ENCODE data around the gene LETM1.

Gene LETM1

GRCh38 chr4:1856071-1856942 lies at the start of gene LETM1:
LETM1 (minus strand) TSS chr4:1856156; CDS start chr4:1855950, 206 bp downstream.
- in situ Hi-C loops (cut with MboI; ENCODE audit: low sequenced_read_pairs), result no loop called here

DNA sequence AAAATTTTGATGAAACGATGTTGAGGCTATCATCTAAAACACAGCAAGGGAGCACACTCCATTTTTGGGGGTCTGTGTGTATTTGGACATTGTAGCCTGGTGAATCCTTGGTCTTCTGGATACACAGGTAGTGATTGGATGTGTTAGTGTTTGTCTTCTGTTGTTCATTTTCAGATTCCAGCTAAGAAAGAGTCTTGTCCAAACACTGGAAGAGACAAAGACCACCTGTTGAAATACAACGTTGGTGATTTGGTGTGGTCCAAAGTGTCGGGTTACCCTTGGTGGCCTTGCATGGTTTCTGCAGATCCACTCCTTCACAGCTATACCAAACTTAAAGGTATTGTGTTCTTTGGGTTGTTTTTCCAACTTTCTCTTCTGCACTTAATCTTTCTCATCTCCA lies 48.1 kb upstream of the LETM1 start:
- in situ Hi-C loops (cut with MboI; ENCODE audit: low sequenced_read_pairs), result no loop called here

- in situ Hi-C loops (cut with MboI; ENCODE audit: low sequenced_read_pairs), result no loop called here
These were observed 47.1 kb upstream of the LETM1 start for GRCh38 chr4:1903035-1903434.

DNA sequence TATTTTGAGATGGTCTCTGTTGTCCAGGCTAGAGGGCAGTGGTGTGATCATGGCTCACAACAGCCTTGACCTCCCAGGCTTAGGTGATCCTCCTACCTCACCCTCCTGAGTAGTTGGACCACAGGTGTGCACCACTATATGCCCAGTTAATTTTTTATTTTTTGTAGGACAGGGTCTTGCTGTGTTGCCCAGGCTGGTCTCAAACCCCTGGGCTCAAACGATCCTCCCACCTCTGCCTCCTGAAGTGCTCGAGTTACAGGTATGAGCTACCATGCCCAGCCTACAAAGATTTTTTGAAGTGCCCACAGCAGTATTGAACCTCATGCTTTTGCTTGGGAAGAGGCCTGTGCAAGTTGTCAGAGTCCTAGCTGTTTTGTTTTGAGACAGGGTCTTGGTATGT lies 46.3 kb upstream of the LETM1 start:
- in situ Hi-C loops (cut with MboI; ENCODE audit: low sequenced_read_pairs), result no loop called here

GRCh38 chr4:1901127-1901526 lies 45.2 kb upstream of the LETM1 start:
- in situ Hi-C loops (cut with MboI; ENCODE audit: low sequenced_read_pairs), result no loop called here

DNA sequence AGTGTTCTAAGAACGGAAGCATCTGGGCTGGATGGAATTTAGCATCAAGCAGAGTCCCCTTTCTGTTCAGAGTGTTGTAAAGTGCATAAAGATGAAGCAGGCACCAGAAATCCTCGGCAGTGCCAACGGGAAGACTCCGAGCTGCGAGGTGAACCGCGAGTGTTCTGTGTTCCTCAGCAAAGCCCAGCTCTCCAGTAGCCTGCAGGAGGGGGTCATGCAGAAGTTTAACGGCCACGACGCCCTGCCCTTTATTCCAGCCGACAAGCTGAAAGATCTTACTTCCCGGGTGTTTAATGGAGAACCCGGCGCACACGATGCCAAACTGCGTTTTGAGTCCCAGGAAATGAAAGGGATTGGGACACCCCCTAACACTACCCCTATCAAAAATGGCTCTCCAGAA lies 44.7 kb upstream of the LETM1 start:
- in situ Hi-C loops (cut with MboI; ENCODE audit: low sequenced_read_pairs), result no loop called here

DNA sequence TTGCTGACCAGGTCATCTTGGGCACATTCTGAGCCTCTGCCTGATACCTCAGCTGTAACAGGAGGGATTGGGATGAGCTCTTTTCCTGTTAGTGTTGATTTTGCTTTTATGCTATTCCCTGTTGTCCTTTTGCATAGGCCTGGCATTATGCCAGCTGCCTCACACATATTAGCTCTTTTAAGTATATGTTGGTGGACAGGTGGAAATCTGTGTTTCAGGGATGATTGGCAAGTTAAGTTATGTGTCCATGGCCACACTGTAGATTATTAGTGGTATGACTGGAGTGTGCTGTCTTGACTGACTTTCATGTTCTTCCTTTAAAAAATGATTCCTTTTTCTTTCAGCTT lies 44.1 kb upstream of the LETM1 start:
- in situ Hi-C loops (cut with MboI; ENCODE audit: low sequenced_read_pairs), result no loop called here

- in situ Hi-C loops (cut with MboI; ENCODE audit: low sequenced_read_pairs), result no loop called here
These were observed 43.5 kb upstream of the LETM1 start for GRCh38 chr4:1899149-1900086.

- in situ Hi-C loops (cut with MboI; ENCODE audit: low sequenced_read_pairs), result no loop called here
These were observed 42.7 kb upstream of the LETM1 start for GRCh38 chr4:1898681-1899080.

- in situ Hi-C loops (cut with MboI; ENCODE audit: low sequenced_read_pairs), result no loop called here
These were observed 42.1 kb upstream of the LETM1 start for GRCh38 chr4:1898007-1898406.

- in situ Hi-C loops (cut with MboI; ENCODE audit: low sequenced_read_pairs), result no loop called here
These were observed 40.7 kb upstream of the LETM1 start for GRCh38 chr4:1896658-1896991.

GRCh38 chr4:1895971-1896657 lies 40.2 kb upstream of the LETM1 start:
- in situ Hi-C loops (cut with MboI; ENCODE audit: low sequenced_read_pairs), result no loop called here

DNA sequence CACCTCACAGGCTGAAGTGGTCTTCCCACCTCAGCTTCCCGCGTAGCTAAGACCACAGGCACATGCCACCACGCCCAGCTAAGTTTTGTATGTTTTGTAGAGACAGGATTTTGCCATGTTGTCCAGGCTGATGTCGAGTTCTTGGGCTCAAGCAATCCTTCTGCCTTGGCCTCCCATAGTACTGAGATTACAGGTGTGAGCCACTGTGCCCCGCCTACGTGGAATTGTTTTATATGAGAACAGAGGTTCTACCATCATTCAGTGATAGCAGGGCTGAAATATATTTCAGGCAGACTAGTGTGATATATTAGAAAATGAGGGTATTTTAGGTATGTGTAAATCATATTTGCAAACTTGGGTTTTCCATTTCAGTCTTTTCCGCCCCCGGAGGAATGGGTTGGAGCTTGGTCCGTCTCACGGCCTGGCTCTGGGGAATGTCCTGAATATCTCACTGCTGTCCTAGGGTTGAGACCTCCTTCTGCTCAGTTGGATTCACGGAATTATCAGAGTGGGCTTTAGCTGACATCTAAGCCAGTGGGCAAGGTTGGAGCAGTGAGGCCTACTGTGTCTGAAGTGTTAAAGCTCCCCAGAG lies 35.1 kb upstream of the LETM1 start:
- in situ Hi-C loops (cut with MboI; ENCODE audit: low sequenced_read_pairs), result no loop called here

DNA sequence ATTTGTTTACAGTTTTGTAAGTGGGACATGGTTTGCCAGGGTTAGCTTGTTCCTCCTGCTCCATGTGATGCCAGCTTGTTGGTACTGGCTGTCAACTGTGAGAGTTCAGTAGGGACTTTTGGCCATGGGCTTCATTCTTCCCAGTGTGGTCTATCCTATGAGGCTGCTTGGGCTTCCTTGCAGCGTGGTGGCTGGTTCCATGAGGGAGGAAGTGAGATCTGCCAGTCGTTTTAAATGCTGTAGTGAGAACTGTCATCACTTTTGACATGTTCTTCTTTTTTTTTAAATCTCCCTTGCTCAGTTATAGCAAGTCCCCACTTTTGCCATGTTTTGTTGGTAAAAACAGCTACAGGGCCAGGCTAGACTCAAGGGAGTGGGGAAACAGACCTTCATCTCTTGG lies 31.1 kb upstream of the LETM1 start:
- in situ Hi-C loops (cut with MboI; ENCODE audit: low sequenced_read_pairs), result no loop called here

DNA sequence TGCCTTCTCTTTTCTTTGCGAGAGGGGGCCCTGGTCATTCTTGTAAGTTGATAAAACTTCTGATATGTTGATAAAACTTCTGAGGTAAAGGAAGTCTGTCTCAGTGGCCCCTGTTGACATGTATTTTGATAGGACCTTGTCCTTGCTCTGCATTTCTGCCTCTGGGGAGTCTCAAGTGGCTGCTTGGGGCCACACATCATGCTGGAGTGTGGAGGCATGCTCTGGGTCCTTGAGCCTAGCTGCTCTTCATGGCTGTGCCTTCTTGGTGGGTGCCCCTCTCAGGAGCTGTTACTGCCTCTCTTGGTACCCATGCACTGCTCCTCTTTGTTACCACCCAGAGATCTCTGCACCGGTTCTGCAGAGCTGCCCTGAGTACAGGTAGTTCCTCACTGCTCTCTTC lies 29.5 kb upstream of the LETM1 start:
- in situ Hi-C loops (cut with MboI; ENCODE audit: low sequenced_read_pairs), result no loop called here

DNA sequence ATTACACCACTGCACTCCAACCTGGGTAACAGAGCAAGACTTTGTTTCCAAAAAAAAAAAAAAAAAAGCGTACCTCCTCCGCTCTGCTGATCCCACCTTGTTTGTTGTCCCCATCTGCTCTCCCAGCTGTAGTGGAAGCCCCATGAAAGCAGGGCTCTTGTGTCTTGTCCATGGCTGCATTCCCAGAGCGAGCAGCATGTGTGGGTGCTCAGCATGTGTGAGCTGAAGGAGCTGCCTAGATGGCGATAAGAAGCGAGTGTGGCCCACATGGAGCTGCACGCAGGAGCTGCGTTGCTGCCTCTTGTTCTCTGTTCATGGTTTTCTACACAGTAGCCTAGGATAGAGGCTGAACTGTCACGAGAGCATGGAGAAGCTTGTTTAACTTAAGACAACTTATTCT lies 27.6 kb upstream of the LETM1 start:
- in situ Hi-C loops (cut with MboI; ENCODE audit: low sequenced_read_pairs), result no loop called here

DNA sequence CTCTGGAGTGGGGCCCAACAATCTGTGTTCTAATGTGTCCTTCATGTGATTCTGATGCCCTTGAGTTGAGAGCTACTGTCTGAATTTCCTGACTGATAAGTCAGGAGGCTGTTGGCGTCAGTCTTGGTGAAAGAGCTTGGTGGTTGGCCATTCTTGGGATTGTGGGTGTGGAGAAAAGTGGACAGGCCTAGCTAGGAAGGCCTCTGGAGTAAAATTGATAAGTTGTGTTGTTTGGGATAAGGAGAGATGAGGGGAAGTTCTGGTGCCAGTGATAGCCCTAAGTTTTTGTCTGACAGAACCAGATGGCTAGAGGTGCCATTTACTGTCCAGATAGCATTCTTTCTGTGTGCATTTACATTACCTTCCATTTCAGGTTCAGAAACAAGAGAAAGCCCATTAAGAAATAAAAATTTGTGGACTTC lies 26.9 kb upstream of the LETM1 start:
- in situ Hi-C loops (cut with MboI; ENCODE audit: low sequenced_read_pairs), result no loop called here

- in situ Hi-C loops (cut with MboI; ENCODE audit: low sequenced_read_pairs), result no loop called here
These were observed 24.4 kb upstream of the LETM1 start for GRCh38 chr4:1880332-1880731.

- in situ Hi-C loops (cut with MboI; ENCODE audit: low sequenced_read_pairs), result no loop called here
These were observed 23.5 kb upstream of the LETM1 start for GRCh38 chr4:1879485-1879884.

DNA sequence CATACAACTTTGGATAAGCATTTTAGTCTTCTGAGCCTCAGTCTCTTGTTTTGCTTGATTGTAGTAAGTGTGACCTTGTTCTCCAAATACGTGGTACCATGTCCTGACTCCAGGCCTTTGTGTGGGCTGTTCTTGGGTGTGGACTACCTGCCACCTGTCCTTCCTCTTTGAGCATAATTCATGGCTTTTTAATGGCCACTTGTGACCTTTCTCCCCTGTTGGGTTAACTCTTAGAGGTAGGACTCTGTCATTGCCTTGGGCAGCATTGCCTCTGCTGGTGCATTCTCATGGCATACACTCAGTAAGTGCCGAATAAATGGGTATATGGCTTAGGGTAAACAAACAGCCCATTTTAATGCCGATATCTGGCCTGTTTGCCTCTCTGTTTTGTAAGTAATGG lies 18.2 kb upstream of the LETM1 start:
- in situ Hi-C loops (cut with MboI; ENCODE audit: low sequenced_read_pairs), result no loop called here

DNA sequence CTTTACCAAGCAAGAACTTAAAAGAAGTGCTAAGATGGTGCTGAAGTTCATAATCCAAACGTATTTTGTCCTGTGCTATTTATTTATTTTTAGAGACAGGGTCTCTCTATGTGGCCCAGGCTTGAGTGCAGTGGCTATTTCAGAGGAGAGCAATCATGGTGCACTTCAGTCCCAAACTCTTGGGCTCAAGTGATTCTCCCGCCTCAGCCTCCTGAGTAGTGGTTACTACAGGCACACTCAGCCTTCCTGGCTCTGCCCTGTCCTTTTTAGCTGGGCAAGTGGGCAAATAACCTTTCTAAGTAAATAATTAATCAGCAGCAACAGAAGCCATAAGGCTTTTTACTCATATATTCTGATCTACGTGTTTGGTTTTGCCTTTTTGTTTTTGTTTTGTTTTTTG lies 17.8 kb upstream of the LETM1 start:
- in situ Hi-C loops (cut with MboI; ENCODE audit: low sequenced_read_pairs), result no loop called here

Measured in hTERT RPE-1 (cell line).